Heart right ventricle (tissue), 16 donors: Measurements from ENCODE around the gene AP1B1. TPM values are rescaled to one million over a fixed set of nuclear protein-coding genes. Genes with fewer than 3 reads are reported as not detected.

Source experiments
- ATAC-seq, 8 donors: fragments of 200-7000 bp; cut with Tn5 transposase; one replicate each; pipeline ENCODE4 v1.9.1; 2020; ENCODE audit warnings: mild to moderate bottlenecking in 8 of 8, moderate library complexity in 8 of 8, moderate number of reproducible peaks in 1 of 8
- DNase-seq, 2 donors: peaks; one replicate each; pipeline ENCODE4 v3.0.0-alpha.2; 2020
- H3K27ac ChIP-seq, 10 donors: fragments of 200-600 bp; sonication (generic) in 2 of 10; one replicate each; pipeline versions ENCODE4 v1.5.0 to v1.8.0; 2020 to 2022; ENCODE audit warnings: mild to moderate bottlenecking in 3 of 10
- H3K27me3 ChIP-seq, 7 donors: fragments of 200-600 bp; one replicate each; pipeline ENCODE4 v1.8.0; 2021 to 2022; ENCODE audit warnings: mild to moderate bottlenecking in 2 of 7
- H3K36me3 ChIP-seq, 9 donors: fragments of 200-600 bp; sonication (generic) in 1 of 9; one replicate each; pipeline versions ENCODE4 v1.5.0 to v1.8.0; 2020 to 2022; ENCODE audit warnings: mild to moderate bottlenecking in 2 of 9
- H3K4me1 ChIP-seq, 9 donors: fragments of 200-600 bp; sonication (generic) in 1 of 9; one replicate each; pipeline versions ENCODE4 v1.5.0 to v1.8.0; 2020 to 2022; ENCODE audit warnings: mild to moderate bottlenecking in 4 of 9
- H3K4me3 ChIP-seq, 10 donors: fragments of 200-600 bp; sonication (generic) in 2 of 10; one replicate each; pipeline versions ENCODE4 v1.5.0 to v1.8.0; 2020 to 2022; ENCODE audit warnings: mild to moderate bottlenecking in 7 of 10, moderate library complexity in 2 of 10
- H3K9me3 ChIP-seq, 11 donors: fragments of 200-600 bp in 10 of 11; sonication (generic) in 2 of 11; one replicate each; pipeline versions ENCODE4 v1.5.0 to v1.8.0; 2013 to 2022; ENCODE audit warnings: mild to moderate bottlenecking in 2 of 11, control low read depth in 1 of 11, moderate library complexity in 1 of 11
- CTCF ChIP-seq, 9 donors: fragments of 200-600 bp; sonication (generic) in 2 of 9; IDR thresholded peaks; one replicate each; pipeline versions ENCODE4 v1.5.0 to v1.8.0; 2021 to 2022; ENCODE audit warnings: antibody characterized with exemption in 9 of 9, mild to moderate bottlenecking in 5 of 9, moderate library complexity in 1 of 9
- WGBS, 2 donors: extraction: QIAGEN DNeasy Blood & Tissue Kit; methylation state at CpG; one replicate each; pipeline ENCODE4 v1.1.7; 2013; ENCODE audit warnings: inconsistent platforms in 1 of 2; 5-methylcytosine and 5-hydroxymethylcytosine counted together
- intact Hi-C, 10 donors: fragments of 100-400 bp; cut with DNase I; formaldehyde crosslinking; loops; one replicate each; pipeline versions ENCODE4 v1.11.1 to v1.14.2; 2022
- polyA plus RNA-seq, 2 donors: library from polyadenylated mRNA; stranded (reverse); fragments of 200-250 nt; gene quantifications; one replicate each; pipeline ENCODE4 v1.2.3, GENCODE V29; 2013
- total RNA-seq, 10 donors: library from RNA; stranded (reverse); fragmentation: NEBNext Ultra II Directional in 3 of 10; extraction: Animal tissue kit (Norgen Biotek cat#: 25700) in 3 of 10; gene quantifications; one replicate each; pipeline versions ENCODE4 v1.2.1 to v1.2.4, GENCODE V29; 2021 to 2023
- donor health status: Arrhythmogenic right ventricular cardiomyopathy.
- donor health status: ischemic (EF 13 %, LVEDD 7.1; RV severe dilation, severe dysfunction).
- donor health status: healthy with polysubstance abuse.
- donor health status: DM: no; HTN: yes; CAD: no.
- donor health status: DM: no; HTN: no; CAD: no.
- donor health status: ischemic (EF 25% LVEDD 6.9; RV normal size, moderate dysfunction).
- donor health status: ischemic (EF 25% LVEDD 5.7; RV mildly dilated, moderate dysfunction).
- donor health status: healthy.
- donor health status: DM: yes; HTN: yes; CAD: no.
- donor health status: Ischemic cardiomyopathy.
- donor health status: ischemic (EF 35%, LVEDD 5.7; RV mildly dilated, moderate dysfunction).
- donor health status: nonischemic (EF 11% LVEDD 7.7; RV severe dilation, severe dysfunction).
- donor health status: DM: yes; HTN: yes; CAD: no.
- donor health status: PGD.
- donor health status: ischemic (EF 29% LVEDD 5.4; RV normal size, mild dysfunction).
- donor health status: nonischemic (EF 23%, LVEDD 6.1; RV moderate dilation, normal function).

Gene AP1B1
- total and polyA plus RNA-seq, 12 donors = 18.4 to 51.5 (median 29.0) TPM

GRCh38 chr22:29305836-29306174 is 82.6 kb downstream of the AP1B1 start:
- H3K4me3 ChIP-seq = peak overlapping the region in 9 of 10 donors; percentile 70 to 98 (median 93)
- no peaks in the 10 kb centered on the region for H3K9me3 ChIP-seq
- ATAC-seq (no peak), DNase-seq (no peak)
- peak overlapping the region; percentile 90 to 98 (median 94) for H3K27ac ChIP-seq
- H3K27me3 ChIP-seq = no peaks in the 10 kb centered on the region
- intact Hi-C loops = loop anchor here in 6 of 10 donors (1.0 to 5.0 kb wide), 6 partner anchors 36 to 53 kb away; partner anchors contain the start of genes EWSR1 (in 3 of the 6) and RHBDD3 (in 2 of the 6)
- peaks cover 32 to 63% (median 49%) of the 10 kb centered on the region in 9 donors for H3K4me1 ChIP-seq
- 50 to 52% methylated on average over 7 of the region's 7 CpGs for WGBS, 2 donors
- H3K36me3 ChIP-seq = peaks cover 0 to 11% (median under 1%) of the 10 kb centered on the region in 9 donors
- no peak for TF ChIP-seq CTCF (IDR thresholded peaks at IDR 0.05)

- DNase-seq (no peak), ATAC-seq (no peak)
- Histone ChIP-seq H3K4me3 (no peak overlapping the region), H3K36me3 (peaks cover 0 to 40% (median 28%) of the 10 kb centered on the region in 9 donors), H3K27ac (peak overlapping the region in 7 of 10 donors; percentile 9 to 34 (median 22)), H3K27me3 (no peaks in the 10 kb centered on the region), H3K4me1 (peaks cover 5 to 34% (median 20%) of the 10 kb centered on the region in 9 donors), H3K9me3 (no peaks in the 10 kb centered on the region)
- WGBS, 2 donors = 45 to 47% methylated on average over 13 of the region's 13 CpGs
- TF ChIP-seq CTCF (IDR thresholded peaks at IDR 0.05) = no peak
- intact Hi-C loops = loop anchor here in 1 of 10 donors (5.0 kb wide), 1 partner anchor 54 kb away; no protein-coding TSS in a partner anchor
Observed at GRCh38 chr22:29302681-29303465, 85.5 kb downstream of the AP1B1 start.

- peaks cover 3 to 45% (median 33%) of the 10 kb centered on the region in 9 donors for H3K36me3 ChIP-seq
- peak overlapping the region in 5 of 10 donors; percentile 9 to 34 (median 22) for H3K27ac ChIP-seq
- no peak for ATAC-seq
- 56 to 58% methylated on average over 2 of the region's 2 CpGs for WGBS, 2 donors
- no peak for DNase-seq
- peaks cover 2 to 28% (median 14%) of the 10 kb centered on the region in 9 donors for H3K4me1 ChIP-seq
- no peak for TF ChIP-seq CTCF (IDR thresholded peaks at IDR 0.05)
- intact Hi-C loops = loop anchor here in 1 of 10 donors (5.0 kb wide), 1 partner anchor 55 kb away; no protein-coding TSS in a partner anchor
- H3K27me3 ChIP-seq = no peaks in the 10 kb centered on the region
- no peak overlapping the region for H3K4me3 ChIP-seq
- H3K9me3 ChIP-seq = no peaks in the 10 kb centered on the region
Observed at GRCh38 chr22:29302402-29302680, 86.0 kb downstream of the AP1B1 start.

GRCh38 chr22:29301716-29302401 is 86.5 kb downstream of the AP1B1 start:
- no peak overlapping the region for H3K4me3 ChIP-seq
- TF ChIP-seq CTCF (IDR thresholded peaks at IDR 0.05) = no peak
- intact Hi-C loops = loop anchor here in 1 of 10 donors (5.0 kb wide), 1 partner anchor 55 kb away; no protein-coding TSS in a partner anchor
- H3K27ac ChIP-seq = peak overlapping the region in 1 of 10 donors; percentile 22
- no peak for ATAC-seq
- H3K9me3 ChIP-seq = no peaks in the 10 kb centered on the region
- no peaks in the 10 kb centered on the region for H3K27me3 ChIP-seq
- peaks cover 8 to 50% (median 38%) of the 10 kb centered on the region in 9 donors for H3K36me3 ChIP-seq
- 91 to 92% methylated on average over 17 of the region's 17 CpGs for WGBS, 2 donors
- H3K4me1 ChIP-seq = peaks cover 2 to 27% (median 13%) of the 10 kb centered on the region in 9 donors
- DNase-seq = no peak
